Lung microvascular endothelial cell (primary cell): ENCODE data around the gene ARPP19. TPM values are rescaled to one million over a fixed set of nuclear protein-coding genes. Genes with fewer than 3 reads are reported as not detected.
"Not testable (repeated sequence)": the region's sequence is repeated elsewhere in the genome, so short reads cannot be mapped to it uniquely, and the experiment has no call there.

Experiments
- DNase-seq, 2 donors: peaks; one replicate each; pipeline versions ENCODE4 v3.0.0 to v3.0.0-alpha.2; 2010; ENCODE audit warnings: low read depth in 2 of 2
- total RNA-seq: library from RNA; depleted of rRNA; stranded (reverse); fragments of >200 nt; gene quantifications from 2 replicates; pipeline ENCODE4 v1.2.1, GENCODE V29; 2014

ARPP19 gene
- total RNA-seq, 1 donor from 2014 or later = 97.4 TPM

- no peak for DNase-seq
Observed at GRCh38 chr15:52514482-52514881, 54.3 kb downstream of the ARPP19 start.

GRCh38 chr15:52512869-52513268 lies 56.0 kb downstream of the ARPP19 start:
- not testable (repeated sequence) for DNase-seq

GRCh38 chr15:52511084-52511483 lies 57.7 kb downstream of the ARPP19 start:
- DNase-seq = no peak

DNA sequence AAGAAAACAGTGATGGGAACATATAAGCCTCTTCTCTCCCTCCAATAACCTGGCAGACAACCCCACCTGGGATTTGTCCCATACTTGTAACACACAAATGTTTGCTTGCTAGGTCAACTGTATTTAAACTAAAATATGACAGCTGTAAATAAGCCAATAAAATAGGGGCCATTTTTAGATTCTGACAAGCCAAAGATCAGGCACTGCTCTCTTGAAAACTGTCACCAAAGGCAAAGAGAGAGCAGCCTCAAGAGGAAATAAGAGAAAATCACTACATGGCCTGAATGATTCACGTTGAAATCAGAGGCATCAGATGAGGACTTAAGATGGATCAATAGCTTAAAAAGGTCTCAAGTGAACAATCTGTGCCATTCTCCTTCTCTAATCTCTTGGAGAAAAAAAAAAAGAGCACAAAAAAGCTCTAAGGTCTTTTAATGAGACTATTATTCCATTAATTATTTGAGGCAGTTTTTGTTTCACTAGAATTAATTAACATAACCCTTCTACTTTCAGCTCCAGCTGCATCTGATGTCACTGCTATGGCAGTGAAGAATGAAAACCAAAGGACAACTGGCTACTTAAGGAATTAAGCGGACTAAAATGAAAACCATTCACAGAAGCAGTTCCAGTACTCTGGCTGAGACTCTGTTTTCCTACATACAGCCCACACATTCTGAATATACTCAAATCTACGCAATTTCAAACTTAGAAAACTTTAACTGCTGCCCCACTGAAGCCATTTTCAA lies 59.2 kb downstream of the ARPP19 start:
- no peak for DNase-seq

DNA sequence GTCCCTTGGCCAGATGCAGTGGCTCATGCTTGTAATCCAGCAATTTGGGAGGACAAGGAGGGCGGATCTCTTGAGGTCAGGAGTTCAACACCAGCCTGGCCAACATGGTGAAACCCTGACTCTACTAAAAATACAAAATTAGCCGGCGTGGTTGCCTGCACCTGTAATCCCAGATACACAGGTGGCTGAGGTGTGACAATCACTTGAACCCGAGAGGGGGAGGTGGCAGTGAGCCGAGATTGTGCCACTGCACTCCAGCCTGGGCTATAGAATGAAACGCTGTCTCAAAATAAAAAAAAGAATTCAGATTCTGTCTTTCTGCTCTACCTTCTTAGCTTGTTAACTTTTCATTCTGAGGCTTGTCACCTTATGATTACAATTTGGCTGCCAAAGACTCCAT lies 62.3 kb downstream of the ARPP19 start:
- DNase-seq = no peak

GRCh38 chr15:52505151-52505550 lies 63.7 kb downstream of the ARPP19 start:
- no peak for DNase-seq

DNA sequence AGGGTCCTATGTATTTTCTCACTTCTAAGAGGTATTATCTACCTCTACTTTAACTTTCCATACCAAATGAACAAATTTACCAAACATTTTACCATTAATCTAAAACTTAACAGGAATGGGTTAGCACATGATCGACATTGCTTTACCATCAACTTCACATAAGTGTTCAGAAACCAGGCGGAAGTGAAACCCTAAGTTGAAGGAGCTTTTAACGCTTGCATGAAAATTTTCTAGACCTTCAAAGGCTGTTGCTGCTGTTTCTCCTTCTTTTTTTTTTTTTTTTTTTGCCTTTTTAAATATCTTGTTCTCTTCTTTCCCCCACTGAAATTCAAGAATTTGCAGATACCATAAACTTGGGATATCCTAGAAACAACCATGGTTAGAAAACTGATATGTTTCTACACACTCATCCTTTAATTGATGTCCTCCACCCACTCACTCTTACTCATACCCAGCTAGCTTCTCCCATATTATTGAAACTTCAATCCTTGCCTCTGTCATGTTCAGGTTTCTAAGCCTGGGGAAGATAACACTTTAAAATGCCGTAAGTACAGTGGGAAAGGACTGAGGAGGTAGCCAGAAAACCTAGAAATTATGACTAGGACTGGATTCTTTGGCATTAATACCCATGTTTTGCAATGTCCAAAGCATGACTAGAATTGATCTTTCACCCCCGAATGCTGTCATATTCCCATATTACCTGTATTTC lies 64.9 kb downstream of the ARPP19 start:
- DNase-seq = no peak

DNA sequence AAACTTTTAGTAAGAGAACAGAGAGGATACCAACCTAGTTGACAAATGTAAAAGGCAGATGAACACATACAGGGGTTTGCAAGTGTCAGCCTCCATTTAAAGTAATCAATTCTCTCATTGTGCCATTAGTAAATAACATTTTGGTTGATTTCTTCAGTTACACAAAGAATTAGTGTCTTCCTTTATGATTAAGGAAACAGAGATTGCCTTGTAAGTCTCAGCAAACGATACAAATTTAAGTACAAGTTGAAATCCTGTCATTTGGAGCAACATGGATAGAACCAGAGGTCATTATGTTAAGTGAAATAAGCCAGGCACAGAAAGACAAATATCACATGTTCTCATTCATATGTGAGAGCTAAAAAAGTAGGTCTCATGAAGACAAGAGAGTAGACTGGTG lies 66.2 kb downstream of the ARPP19 start:
- DNase-seq = no peak

DNA sequence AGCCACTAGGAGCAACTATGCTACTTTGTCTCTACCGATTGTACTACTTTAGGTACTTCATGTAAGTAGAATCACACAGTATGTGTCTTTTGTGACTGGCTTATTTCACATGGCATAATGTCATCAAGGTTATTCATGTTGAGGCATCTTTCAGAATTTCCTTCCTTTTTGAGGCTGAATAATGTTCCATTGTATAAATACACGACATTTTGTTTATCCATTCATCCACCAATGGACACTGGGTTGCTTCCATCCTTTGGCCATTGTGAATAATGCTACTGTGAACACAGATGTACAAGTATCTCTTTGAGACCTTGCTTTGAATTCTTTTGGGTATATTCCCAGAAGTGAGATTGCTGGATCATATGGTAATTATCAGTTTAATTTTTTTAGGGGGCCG lies 69.3 kb downstream of the ARPP19 start:
- DNase-seq = no peak

DNA sequence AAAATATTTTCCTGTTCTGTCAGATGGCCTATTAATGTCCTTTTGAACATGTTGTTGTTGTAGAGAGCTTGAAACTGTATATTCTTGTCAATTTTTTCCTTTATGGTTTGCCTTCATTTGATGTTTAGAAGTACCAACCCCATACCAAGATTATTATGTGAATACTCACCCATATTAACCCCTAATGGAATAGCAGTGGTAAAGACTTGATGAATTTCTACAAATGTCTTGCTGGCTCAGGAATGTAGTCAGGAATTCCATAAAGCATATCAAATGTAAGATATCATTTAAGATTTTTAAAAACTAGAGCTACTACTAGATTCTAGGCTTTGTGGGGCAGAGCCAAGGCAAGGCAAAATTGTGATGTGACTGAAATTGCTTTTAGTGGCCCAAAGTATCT lies 70.1 kb downstream of the ARPP19 start:
- DNase-seq = no peak

Other genes starting within 250 kb of the ARPP19 start
- gene MYO5A, start 40.1 kb downstream of the ARPP19 start, total RNA-seq = 21.2 and 37.0 TPM in 2 replicates
- 27.2 and 35.5 TPM in 2 replicates for gene ATOSA, start 110.4 kb upstream of the ARPP19 start, total RNA-seq
- not detected in 2 replicates for gene ONECUT1, start 221.3 kb upstream of the ARPP19 start, total RNA-seq